Caco-2 (cell line): Measurements from ENCODE around the gene CD247. TPM values are rescaled to one million over a fixed set of nuclear protein-coding genes. Genes with fewer than 3 reads are reported as not detected.

Experiments
- BruUV-seq: library from RNA; stranded (reverse); fragments of 400-500 nt; replicated peaks from 2 replicates; lab custom pipeline; 2021; lab: Mats Ljungman, UMichigan
- CTCF ChIA-PET: fragments of 300-600 bp; sonication (Branson Sonifier 250); formaldehyde crosslinking; loops from one replicate; lab custom pipeline; 2022; ENCODE audit warnings: antibody characterized with exemption; lab: Charles Lee
- POLR2A ChIA-PET: fragments of 300-600 bp; sonication (Branson Sonifier 250); formaldehyde crosslinking; loops from one replicate; lab custom pipeline; 2022; ENCODE audit warnings: antibody characterized with exemption; lab: Charles Lee
- DNase-seq, 2 experiments: peaks; one replicate each; pipeline versions ENCODE4 v3.0.0 to v3.0.0-alpha.2; 2020 to 2022
- H3K27me3 ChIP-seq: replicated peaks from 2 replicates; pipeline ENCODE4 v1.6.0; 2011; ENCODE audit warnings: low read length; ENCODE audit not compliant: control insufficient read depth, insufficient read depth
- H3K36me3 ChIP-seq: 2 replicates; pipeline ENCODE4 v1.5.1; 2011; ENCODE audit warnings: low read length; ENCODE audit not compliant: control insufficient read depth, insufficient read depth
- H3K4me1 ChIP-seq: fragments of 250-450 bp; sonication (Bioruptor Pico); 2 replicates; pipeline ENCODE4 v1.5.1; 2020; ENCODE audit warnings: mild to moderate bottlenecking
- H3K4me3 ChIP-seq: 2 replicates; pipeline ENCODE4 v1.5.1; 2011; ENCODE audit warnings: low read depth, mild to moderate bottlenecking, control low read depth, low read length
- H3K9me3 ChIP-seq: fragments of 250-450 bp; sonication (Bioruptor Pico); 2 replicates; pipeline ENCODE4 v1.5.1; 2020; ENCODE audit warnings: mild to moderate bottlenecking, moderate library complexity
- H3K27ac Mint-ChIP-seq: one replicate; pipeline ENCODE4 v1.8.0; 2022; ENCODE audit warnings: mixed read lengths; ENCODE audit not compliant: unreplicated experiment
- H3K27me3 Mint-ChIP-seq: one replicate; pipeline ENCODE4 v1.8.0; 2022; ENCODE audit warnings: mixed read lengths; ENCODE audit not compliant: insufficient read depth, unreplicated experiment
- H3K36me3 Mint-ChIP-seq: one replicate; pipeline ENCODE4 v1.8.0; 2022; ENCODE audit warnings: mild to moderate bottlenecking, mixed read lengths; ENCODE audit not compliant: insufficient read depth, unreplicated experiment
- H3K4me1 Mint-ChIP-seq: one replicate; pipeline ENCODE4 v1.8.0; 2022; ENCODE audit warnings: low read depth, mixed read lengths; ENCODE audit not compliant: unreplicated experiment
- H3K4me3 Mint-ChIP-seq: one replicate; pipeline ENCODE4 v1.8.0; 2022; ENCODE audit warnings: mild to moderate bottlenecking, moderate library complexity, mixed read lengths; ENCODE audit not compliant: unreplicated experiment
- H3K9me3 Mint-ChIP-seq: one replicate; pipeline ENCODE4 v1.8.0; 2022; ENCODE audit warnings: mixed read lengths; ENCODE audit not compliant: unreplicated experiment
- intact Hi-C: fragments of 100-400 bp; cut with micrococcal nuclease; formaldehyde crosslinking; loops from one replicate; pipeline ENCODE4 v1.10.0; 2022; ENCODE audit not compliant: unreplicated experiment
- total RNA-seq: library from RNA; stranded (reverse); gene quantifications from 2 replicates; pipeline ENCODE4 v1.2.3, GENCODE V29; 2022
- TF ChIP-seq, protein P1 (sequence below), 2 experiments: fragments of 200-600 bp in 1 of 2; IDR thresholded peaks; 1 replicate in 1 of 2; 2 replicates in 1 of 2; pipeline versions ENCODE4 v1.5.1 to v1.8.0; 2011 to 2022; ENCODE audit warnings: antibody characterized with exemption in 1 of 2, control low read depth in 1 of 2, inconsistent platforms in 1 of 2, low read depth in 1 of 2, low read length in 1 of 2, mild to moderate bottlenecking in 1 of 2, moderate library complexity in 1 of 2; ENCODE audit not compliant: insufficient read depth in 1 of 2, severe bottlenecking in 1 of 2, unreplicated experiment in 1 of 2

The CD247 gene
- total RNA-seq, 1 experiment from 2014 or later, result not detected

GRCh38 chr1:167483790-167484189, 34.5 kb downstream of the CD247 start:
- H3K9me3 Mint-ChIP-seq, result no peaks in the 10 kb centered on the region
- no peaks in the 10 kb centered on the region for H3K27me3 Mint-ChIP-seq
- no peaks in the 10 kb centered on the region for H3K4me1 Mint-ChIP-seq
- Histone ChIP-seq H3K4me1 (no peaks in the 10 kb centered on the region), H3K9me3 (no peaks in the 10 kb centered on the region), H3K27me3 (no peaks in the 10 kb centered on the region), H3K36me3 (no peaks in the 10 kb centered on the region), H3K4me3 (no peak overlapping the region)
- no peak overlapping the region for H3K27ac Mint-ChIP-seq
- H3K4me3 Mint-ChIP-seq, result no peak overlapping the region
- no peak for DNase-seq
- no peaks in the 10 kb centered on the region for H3K36me3 Mint-ChIP-seq
- no TSS peak for BruUV-seq
- POLR2A ChIA-PET, result no interaction called here
- TF ChIP-seq, protein P1, sequence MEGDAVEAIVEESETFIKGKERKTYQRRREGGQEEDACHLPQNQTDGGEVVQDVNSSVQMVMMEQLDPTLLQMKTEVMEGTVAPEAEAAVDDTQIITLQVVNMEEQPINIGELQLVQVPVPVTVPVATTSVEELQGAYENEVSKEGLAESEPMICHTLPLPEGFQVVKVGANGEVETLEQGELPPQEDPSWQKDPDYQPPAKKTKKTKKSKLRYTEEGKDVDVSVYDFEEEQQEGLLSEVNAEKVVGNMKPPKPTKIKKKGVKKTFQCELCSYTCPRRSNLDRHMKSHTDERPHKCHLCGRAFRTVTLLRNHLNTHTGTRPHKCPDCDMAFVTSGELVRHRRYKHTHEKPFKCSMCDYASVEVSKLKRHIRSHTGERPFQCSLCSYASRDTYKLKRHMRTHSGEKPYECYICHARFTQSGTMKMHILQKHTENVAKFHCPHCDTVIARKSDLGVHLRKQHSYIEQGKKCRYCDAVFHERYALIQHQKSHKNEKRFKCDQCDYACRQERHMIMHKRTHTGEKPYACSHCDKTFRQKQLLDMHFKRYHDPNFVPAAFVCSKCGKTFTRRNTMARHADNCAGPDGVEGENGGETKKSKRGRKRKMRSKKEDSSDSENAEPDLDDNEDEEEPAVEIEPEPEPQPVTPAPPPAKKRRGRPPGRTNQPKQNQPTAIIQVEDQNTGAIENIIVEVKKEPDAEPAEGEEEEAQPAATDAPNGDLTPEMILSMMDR (IDR thresholded peaks at IDR 0.05; ENCODE audit: insufficient read depth in 1 of 2, low read depth in 1 of 2, low read length in 1 of 2, severe bottlenecking in 1 of 2, unreplicated experiment in 1 of 2), result no peak
- intact Hi-C loops, result no loop called here
- CTCF ChIA-PET, result no interaction called here

DNA sequence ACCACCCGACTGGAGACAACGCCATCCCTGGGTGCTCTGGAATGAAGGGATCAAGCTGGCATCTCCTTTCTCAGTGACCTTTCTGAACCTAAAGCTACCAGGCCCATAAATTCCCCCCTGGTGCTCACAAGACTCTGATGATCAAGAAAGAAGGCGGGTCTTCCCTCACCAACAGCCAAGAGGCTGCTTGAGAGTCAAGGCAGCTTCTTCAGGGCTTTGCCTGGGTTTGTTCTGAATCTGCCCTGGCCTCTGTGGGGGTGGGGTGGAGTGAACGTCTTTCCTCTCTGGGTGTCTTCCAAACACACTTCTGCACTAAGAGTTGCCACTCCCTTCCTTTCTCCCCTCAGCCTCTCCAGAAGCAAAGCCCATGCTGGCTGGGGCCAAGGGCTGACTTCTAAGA, 36.1 kb downstream of the CD247 start:
- H3K4me1 Mint-ChIP-seq, result no peaks in the 10 kb centered on the region
- no peaks in the 10 kb centered on the region for H3K9me3 Mint-ChIP-seq
- Histone ChIP-seq H3K27me3 (no peaks in the 10 kb centered on the region), H3K9me3 (no peaks in the 10 kb centered on the region), H3K36me3 (no peaks in the 10 kb centered on the region), H3K4me3 (no peak overlapping the region), H3K4me1 (no peaks in the 10 kb centered on the region)
- no peak overlapping the region for H3K27ac Mint-ChIP-seq
- no peaks in the 10 kb centered on the region for H3K27me3 Mint-ChIP-seq
- no TSS peak for BruUV-seq
- POLR2A ChIA-PET, result no interaction called here
- intact Hi-C loops, result no loop called here
- no peaks in the 10 kb centered on the region for H3K36me3 Mint-ChIP-seq
- TF ChIP-seq, protein P1 (IDR thresholded peaks at IDR 0.05; ENCODE audit: insufficient read depth in 1 of 2, low read depth in 1 of 2, low read length in 1 of 2, severe bottlenecking in 1 of 2, unreplicated experiment in 1 of 2), result no peak
- CTCF ChIA-PET, result no interaction called here
- no peak for DNase-seq
- H3K4me3 Mint-ChIP-seq, result no peak overlapping the region

DNA sequence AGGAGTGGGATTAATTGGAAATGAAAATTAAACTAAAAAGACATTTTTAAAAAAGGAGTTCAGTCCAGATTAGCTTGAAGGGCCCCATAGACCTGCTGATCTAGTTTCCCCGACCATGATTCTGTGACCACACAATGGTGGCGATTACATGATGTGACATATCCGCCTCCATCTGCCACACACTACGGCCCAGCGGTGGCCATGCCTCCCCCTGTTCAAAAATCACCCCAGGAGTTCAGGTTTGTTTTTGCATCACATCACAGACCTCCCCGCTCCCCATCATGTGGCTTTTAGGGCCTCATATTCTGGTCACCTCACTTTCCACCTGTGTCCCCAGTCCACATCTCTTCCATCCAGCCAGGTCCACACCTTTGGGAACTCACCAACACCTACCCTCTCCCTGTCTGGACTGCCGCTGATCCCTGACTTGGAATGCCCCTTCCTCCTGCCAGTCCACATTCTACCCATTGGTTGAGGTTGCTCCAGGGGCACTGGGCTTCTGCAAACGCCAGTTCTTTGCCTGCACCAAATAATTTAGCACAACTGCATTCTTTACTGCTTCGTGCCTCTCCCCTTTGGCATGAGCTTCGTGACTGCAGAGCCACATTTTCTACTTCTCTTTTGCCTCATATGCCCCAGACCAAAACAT, 38.9 kb downstream of the CD247 start:
- TF ChIP-seq, protein P1 (IDR thresholded peaks at IDR 0.05; ENCODE audit: insufficient read depth in 1 of 2, low read depth in 1 of 2, low read length in 1 of 2, severe bottlenecking in 1 of 2, unreplicated experiment in 1 of 2), result no peak
- H3K27me3 Mint-ChIP-seq, result no peaks in the 10 kb centered on the region
- H3K36me3 Mint-ChIP-seq, result no peaks in the 10 kb centered on the region
- DNase-seq, result no peak
- no peak overlapping the region for H3K4me3 Mint-ChIP-seq
- H3K4me1 Mint-ChIP-seq, result no peaks in the 10 kb centered on the region
- no peak overlapping the region for H3K27ac Mint-ChIP-seq
- no peak overlapping the region for H3K4me3 ChIP-seq
- H3K4me1 ChIP-seq, result no peaks in the 10 kb centered on the region
- no peaks in the 10 kb centered on the region for H3K9me3 ChIP-seq
- H3K9me3 Mint-ChIP-seq, result no peaks in the 10 kb centered on the region
- intact Hi-C loops, result no loop called here
- no TSS peak for BruUV-seq
- H3K36me3 ChIP-seq, result no peaks in the 10 kb centered on the region
- ChIA-PET CTCF (no interaction called here), POLR2A (no interaction called here)
- H3K27me3 ChIP-seq, result no peaks in the 10 kb centered on the region
